Gastroesophageal sphincter (tissue), 4 donors: ENCODE results near the gene RIPK3. TPM values are rescaled to one million over a fixed set of nuclear protein-coding genes. Genes with fewer than 3 reads are reported as not detected.
A peak's percentile ranks its signal among the peaks of the same experiment; 100 is the strongest.

Experiments used
- ATAC-seq: fragments of 150-250 bp; one replicate; pipeline ENCODE4 v1.9.1; 2016; ENCODE audit warnings: mild to moderate bottlenecking, moderate library complexity
- H3K27ac ChIP-seq, 4 donors: fragments of 200-600 bp; sonication (generic) in 3 of 4; 1 replicate in 3 of 4; 2 replicates in 1 of 4; pipeline ENCODE4 v1.5.1; 2016 to 2019
- H3K27me3 ChIP-seq: fragments of 200-600 bp; sonication (generic); one replicate; pipeline ENCODE4 v1.5.1; 2019
- H3K36me3 ChIP-seq, 2 donors: fragments of 200-600 bp; sonication (generic); one replicate each; pipeline ENCODE4 v1.5.1; 2019; ENCODE audit warnings: control low read depth in 1 of 2
- H3K4me1 ChIP-seq, 3 donors: fragments of 200-600 bp; sonication (generic); 1 replicate in 2 of 3; 2 replicates in 1 of 3; pipeline ENCODE4 v1.5.1; 2016 to 2019; ENCODE audit warnings: control low read depth in 2 of 3
- H3K4me3 ChIP-seq, 2 donors: fragments of 200-600 bp; sonication (generic); one replicate each; pipeline ENCODE4 v1.5.1; 2019; ENCODE audit warnings: mild to moderate bottlenecking in 1 of 2, moderate library complexity in 1 of 2
- H3K9me3 ChIP-seq, 3 donors: fragments of 200-600 bp; sonication (generic); one replicate each; pipeline ENCODE4 v1.5.1; 2017 to 2019; ENCODE audit warnings: control low read depth in 2 of 3
- CTCF ChIP-seq, 4 experiments: fragments of 200-600 bp in 2 of 4; fragments of 450-650 bp in 2 of 4; sonication (generic) in 1 of 4; IDR thresholded peaks; one replicate each; pipeline ENCODE4 v1.5.1; 2017 to 2019; ENCODE audit warnings: antibody characterized with exemption in 4 of 4, mild to moderate bottlenecking in 2 of 4, moderate library complexity in 2 of 4
- EP300 ChIP-seq: sonication (generic); formaldehyde crosslinking; IDR thresholded peaks from one replicate; pipeline ENCODE4 v1.6.1; 2017; ENCODE audit warnings: antibody characterized with exemption, mild to moderate bottlenecking
- POLR2A ChIP-seq, 2 donors: fragments of 450-650 bp; IDR thresholded peaks; one replicate each; pipeline ENCODE4 v1.6.1; 2017; ENCODE audit warnings: antibody characterized with exemption in 2 of 2, mild to moderate bottlenecking in 2 of 2, moderate library complexity in 1 of 2
- POLR2AphosphoS5 ChIP-seq: sonication (generic); formaldehyde crosslinking; IDR thresholded peaks from one replicate; pipeline ENCODE4 v1.6.1; 2017; ENCODE audit warnings: antibody characterized with exemption
- WGBS, 2 donors: methylation state at CpG; one replicate each; pipeline ENCODE4 v1.1.5; 2018; ENCODE audit warnings: low coverage in 1 of 2; 5-methylcytosine and 5-hydroxymethylcytosine counted together
- total RNA-seq, 4 donors: library from RNA; depleted of rRNA; stranded (reverse); fragments of >200 nt; gene quantifications; one replicate each; pipeline ENCODE4 v1.1.0, GENCODE V29; 2016

RIPK3 gene
- total RNA-seq, 4 donors from 2014 or later = 3.1 to 8.9 (median 3.9) TPM

GRCh38 chr14:24310646-24311604 is 28.9 kb downstream of the RIPK3 start, which contains the start of gene LTB4R:
Gene LTB4R (plus strand): TSS chr14:24311502. CDS start chr14:24315652, 4,150 bp downstream.
- Histone ChIP-seq H3K4me3 (peak within 1 kb of the TSS; percentile 40 to 65), H3K9me3 (no peaks in the 10 kb centered on the region), H3K27ac (peak within 1 kb of the TSS; percentile 14 to 87 (median 86)), H3K36me3 (peaks cover 0 to 20% of the 10 kb centered on the region in 2 donors), H3K4me1 (peaks cover 0 to 75% (median 14%) of the 10 kb centered on the region in 3 donors), H3K27me3 (peaks cover 16% of the 10 kb centered on the region)
- peak; percentile 89 for ATAC-seq
- no CpG with 5 or more reads among the region's 99 CpGs for WGBS, 2 donors
- peak in 3 of 4 experiments; percentile 46 to 61 (median 53) for TF ChIP-seq CTCF (IDR thresholded peaks at IDR 0.05)
- peak; percentile 40 for TF ChIP-seq POLR2AphosphoS5
- no peak for TF ChIP-seq EP300
- TF ChIP-seq POLR2A (IDR thresholded peaks at IDR 0.05) = peak in 1 of 2 donors; percentile 20

- H3K4me3 ChIP-seq = peak overlapping the region in 1 of 2 donors; percentile 65
- 22% methylated on average over 1 of the region's 5 CpGs; no CpG with 5 or more reads in 1 of the 2 donors for WGBS, 2 donors
- peaks cover 0 to 70% (median 14%) of the 10 kb centered on the region in 3 donors for H3K4me1 ChIP-seq
- H3K9me3 ChIP-seq = no peaks in the 10 kb centered on the region
- TF ChIP-seq POLR2A (IDR thresholded peaks at IDR 0.05) (no peak), POLR2AphosphoS5 (no peak), EP300 (no peak)
- H3K27ac ChIP-seq = peak overlapping the region in 3 of 4 donors; percentile 85 to 87 (median 86)
- no peak for ATAC-seq
- peaks cover 9% of the 10 kb centered on the region for H3K27me3 ChIP-seq
- peaks cover 0 to 27% of the 10 kb centered on the region in 2 donors for H3K36me3 ChIP-seq
Observed at GRCh38 chr14:24310265-24310645, 29.5 kb downstream of the RIPK3 start.

GRCh38 chr14:24309538-24310264 is 30.1 kb downstream of the RIPK3 start, which contains the start of gene LTB4R2:
Gene LTB4R2 (plus strand): TSS chr14:24310140. CDS start chr14:24310665, 525 bp downstream.
- WGBS, 2 donors = 60% methylated on average over 4 of the region's 5 CpGs; no CpG with 5 or more reads in 1 of the 2 donors
- H3K4me1 ChIP-seq = peaks cover 0 to 70% (median 14%) of the 10 kb centered on the region in 3 donors
- ATAC-seq = no peak

GRCh38 chr14:24308342-24309124 is 31.3 kb downstream of the RIPK3 start:
- no peak for ATAC-seq
- WGBS, 2 donors = 64 to 83% methylated on average over 3 to 7 of the region's 7 CpGs
- Histone ChIP-seq H3K4me1 (peaks cover 0 to 58% (median 14%) of the 10 kb centered on the region in 3 donors), H3K9me3 (no peaks in the 10 kb centered on the region), H3K36me3 (peaks cover 0 to 44% of the 10 kb centered on the region in 2 donors), H3K27me3 (no peaks in the 10 kb centered on the region), H3K27ac (no peak overlapping the region), H3K4me3 (no peak overlapping the region)
- TF ChIP-seq POLR2A (IDR thresholded peaks at IDR 0.05) (no peak), CTCF (IDR thresholded peaks at IDR 0.05) (no peak), EP300 (no peak), POLR2AphosphoS5 (no peak)

More at GRCh38 chr14:24309538-24310264, 30.1 kb downstream of the RIPK3 start, which contains the start of gene LTB4R2:
- Histone ChIP-seq H3K27me3 (peaks cover 4% of the 10 kb centered on the region), H3K27ac (peak within 1 kb of the TSS; percentile 14 to 87 (median 86)), H3K9me3 (no peaks in the 10 kb centered on the region), H3K36me3 (peaks cover 0 to 33% of the 10 kb centered on the region in 2 donors), H3K4me3 (peak within 1 kb of the TSS; percentile 40 to 65)
- no peak for TF ChIP-seq POLR2AphosphoS5
- TF ChIP-seq EP300 = no peak
- TF ChIP-seq POLR2A (IDR thresholded peaks at IDR 0.05) = no peak

GRCh38 chr14:24307575-24308341 is 32.0 kb downstream of the RIPK3 start, which contains the start of gene CIDEB:
Gene CIDEB (minus strand): TSS chr14:24307977. CDS start chr14:24307858, 119 bp downstream.
- Histone ChIP-seq H3K27ac (no peak within 1 kb of the TSS), H3K9me3 (no peaks in the 10 kb centered on the region), H3K27me3 (no peaks in the 10 kb centered on the region), H3K4me1 (peaks cover 0 to 51% (median 14%) of the 10 kb centered on the region in 3 donors), H3K36me3 (peaks cover 0 to 52% of the 10 kb centered on the region in 2 donors), H3K4me3 (no peak within 1 kb of the TSS)
- 25 to 36% methylated on average over 3 to 4 of the region's 6 CpGs for WGBS, 2 donors
- ATAC-seq = no peak
- TF ChIP-seq EP300 (no peak), POLR2A (IDR thresholded peaks at IDR 0.05) (no peak), CTCF (IDR thresholded peaks at IDR 0.05) (peak; percentile 79 to 92 (median 81)), POLR2AphosphoS5 (no peak)
